ENCODE data around the gene HCK.

DNA sequence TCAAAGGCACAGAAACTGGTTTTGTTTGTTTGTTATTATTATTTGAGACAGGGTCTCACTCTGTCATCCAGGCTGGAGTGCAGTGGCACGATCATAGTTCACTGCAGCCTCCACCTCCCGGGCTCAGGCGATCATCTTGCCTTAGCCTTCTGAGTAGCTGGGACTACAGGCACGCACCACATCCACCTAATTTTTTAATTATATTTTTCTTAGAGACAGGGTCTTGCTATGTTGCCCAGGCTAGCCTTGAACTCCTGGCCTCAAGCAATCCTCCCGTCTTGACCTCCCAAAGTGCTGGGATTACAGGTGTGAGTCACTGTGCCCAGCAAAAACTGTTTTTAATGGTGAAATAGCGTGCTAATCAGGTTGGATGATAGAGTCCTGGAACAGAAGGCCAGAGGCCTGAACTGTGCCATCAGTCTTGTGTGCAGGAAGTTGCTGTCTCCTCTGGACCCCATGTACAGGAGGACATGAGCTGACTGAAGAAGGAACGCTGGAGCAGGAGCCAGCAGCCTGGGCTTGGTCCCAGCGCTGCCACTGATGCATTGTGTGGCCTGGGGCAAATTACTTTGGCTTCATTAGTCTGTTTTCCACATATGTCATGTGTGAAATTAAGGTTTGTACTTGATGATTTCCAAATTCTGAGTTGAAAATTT lies 62.4 kb downstream of the HCK start:
- TF ChIP-seq, protein P1, sequence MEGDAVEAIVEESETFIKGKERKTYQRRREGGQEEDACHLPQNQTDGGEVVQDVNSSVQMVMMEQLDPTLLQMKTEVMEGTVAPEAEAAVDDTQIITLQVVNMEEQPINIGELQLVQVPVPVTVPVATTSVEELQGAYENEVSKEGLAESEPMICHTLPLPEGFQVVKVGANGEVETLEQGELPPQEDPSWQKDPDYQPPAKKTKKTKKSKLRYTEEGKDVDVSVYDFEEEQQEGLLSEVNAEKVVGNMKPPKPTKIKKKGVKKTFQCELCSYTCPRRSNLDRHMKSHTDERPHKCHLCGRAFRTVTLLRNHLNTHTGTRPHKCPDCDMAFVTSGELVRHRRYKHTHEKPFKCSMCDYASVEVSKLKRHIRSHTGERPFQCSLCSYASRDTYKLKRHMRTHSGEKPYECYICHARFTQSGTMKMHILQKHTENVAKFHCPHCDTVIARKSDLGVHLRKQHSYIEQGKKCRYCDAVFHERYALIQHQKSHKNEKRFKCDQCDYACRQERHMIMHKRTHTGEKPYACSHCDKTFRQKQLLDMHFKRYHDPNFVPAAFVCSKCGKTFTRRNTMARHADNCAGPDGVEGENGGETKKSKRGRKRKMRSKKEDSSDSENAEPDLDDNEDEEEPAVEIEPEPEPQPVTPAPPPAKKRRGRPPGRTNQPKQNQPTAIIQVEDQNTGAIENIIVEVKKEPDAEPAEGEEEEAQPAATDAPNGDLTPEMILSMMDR (IDR thresholded peaks at IDR 0.05; ENCODE audit: low read length): no peak
- no peak for TF ChIP-seq EZH2 (optimal IDR thresholded peaks at IDR 0.05; ENCODE audit: low read depth, low read length)
- TF ChIP-seq EZH2phosphoT487 (IDR thresholded peaks at IDR 0.05; ENCODE audit: low read length): no peak
